Fibroblast of skin of abdomen (primary cell): ENCODE measurements around the gene FASTKD3. TPM values are rescaled to one million over a fixed set of nuclear protein-coding genes. Genes with fewer than 3 reads are reported as not detected.
"Not testable (repeated sequence)": the region's sequence is repeated elsewhere in the genome, so short reads cannot be mapped to it uniquely, and the experiment has no call there.

Experiments used
- DNase-seq: peaks from one replicate; pipeline ENCODE4 v3.0.0-alpha.2; 2013
- polyA plus RNA-seq, 2 experiments: library from polyadenylated mRNA; unstranded; fragments of 120-200 nt; gene quantifications; one replicate each; pipeline ENCODE4 v1.2.1, GENCODE V29; 2013; ENCODE audit not compliant: insufficient read length in 2 of 2

The FASTKD3 gene
- polyA plus RNA-seq (2013, experiment 1 of 2; ENCODE audit: insufficient read length) = 9.2 TPM
- 8.0 TPM for polyA plus RNA-seq (2013, experiment 2 of 2; ENCODE audit: insufficient read length)

- peak; percentile 92 for DNase-seq
Observed at GRCh38 chr5:7868773-7869473, at the start of gene FASTKD3, which contains the start of gene MTRR. Gene FASTKD3, minus strand, starts transcription at chr5:7869031. Its CDS starts 948 bp downstream, at chr5:7868083. Gene MTRR, plus strand, starts transcription at chr5:7869148. Its CDS starts 1,647 bp downstream, at chr5:7870795.

GRCh38 chr5:7917130-7918123 is 48.6 kb upstream of the FASTKD3 start:
- DNase-seq = no peak

GRCh38 chr5:7916171-7916804 is 47.5 kb upstream of the FASTKD3 start:
- DNase-seq = no peak

DNA sequence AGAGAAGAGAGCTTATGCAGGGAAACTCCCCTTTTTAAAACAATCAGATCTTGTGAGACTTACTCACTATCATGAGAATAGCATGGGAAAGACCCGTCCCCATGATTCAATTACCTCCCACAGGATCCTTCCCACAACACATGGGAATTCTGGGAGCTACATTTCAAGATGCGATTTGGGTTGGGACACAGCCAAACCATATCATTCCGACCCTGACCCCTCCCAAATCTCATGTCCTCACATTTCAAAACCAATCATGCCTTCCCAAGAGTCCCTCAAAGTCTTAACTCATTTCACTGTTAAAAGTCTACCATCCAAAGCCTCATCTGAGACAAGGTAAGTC is 42.6 kb upstream of the FASTKD3 start:
- DNase-seq = not testable (repeated sequence)

- DNase-seq = no peak
Observed at GRCh38 chr5:7910738-7911428, 42.1 kb upstream of the FASTKD3 start.

GRCh38 chr5:7908317-7908716 is 39.5 kb upstream of the FASTKD3 start:
- DNase-seq = no peak

DNA sequence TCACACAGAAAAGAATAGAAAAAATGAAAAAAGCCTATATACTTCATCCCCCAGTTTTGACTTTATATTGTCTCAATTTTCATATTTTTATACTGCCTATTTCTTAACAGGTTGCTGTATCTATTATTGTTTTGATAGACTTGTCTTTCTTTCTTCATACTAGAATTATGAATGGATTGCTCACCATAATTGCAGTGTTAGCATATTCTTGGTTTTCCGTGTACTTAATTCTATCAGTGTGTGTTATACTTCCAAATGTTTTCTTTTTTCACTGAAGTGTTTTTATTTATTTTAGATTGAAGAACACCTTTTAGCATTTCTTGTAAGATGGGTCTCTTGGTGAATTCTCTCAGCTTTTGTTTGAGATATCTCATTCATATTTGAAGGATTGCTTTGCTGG is 38.8 kb upstream of the FASTKD3 start:
- no peak for DNase-seq

GRCh38 chr5:7904170-7904569 is 35.3 kb upstream of the FASTKD3 start:
- DNase-seq = peak; percentile 75

DNA sequence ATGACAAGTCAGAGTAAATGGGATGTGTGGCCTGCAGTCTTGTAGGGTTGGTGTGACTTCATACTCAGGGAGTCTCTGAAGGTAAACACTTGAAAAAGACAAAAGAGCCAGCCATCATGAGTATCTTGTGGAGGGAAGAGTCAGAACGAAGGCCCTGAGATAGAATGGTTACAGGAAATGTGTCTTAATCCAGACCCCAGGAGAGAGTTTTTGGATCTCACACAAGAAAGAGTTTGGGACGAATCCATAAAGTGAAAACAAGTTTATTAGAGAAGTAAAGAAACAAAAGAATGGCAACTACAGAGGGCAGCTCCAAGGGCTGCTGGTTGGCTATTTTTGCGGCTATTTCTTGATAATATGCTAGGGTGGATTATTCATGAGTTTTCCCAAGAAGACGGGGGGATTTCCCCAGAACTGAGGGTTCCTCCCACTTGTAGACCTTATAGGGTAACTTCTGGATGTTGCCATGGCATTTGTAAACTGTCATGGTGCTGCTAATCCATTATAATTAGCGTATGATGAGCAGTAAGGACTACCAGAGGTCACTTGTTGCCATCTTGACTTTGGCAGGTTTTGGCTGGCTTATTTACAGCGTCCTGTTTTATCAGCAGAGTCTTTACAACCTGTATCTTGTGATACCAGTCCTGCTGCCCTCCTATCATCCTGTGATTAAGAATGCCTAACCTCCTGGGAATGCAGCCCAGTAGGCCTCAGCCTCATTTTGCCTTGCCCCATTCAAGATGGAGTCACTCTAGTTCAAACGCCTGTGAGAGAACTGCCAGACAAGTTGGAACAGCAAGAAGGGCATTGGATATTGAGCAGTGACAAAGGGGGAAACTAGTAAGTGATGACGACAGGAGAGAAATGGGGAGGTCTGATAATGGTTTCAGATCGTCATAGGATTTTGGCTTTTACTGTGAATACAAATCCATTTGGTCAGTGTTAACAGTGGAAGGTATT is 34.1 kb upstream of the FASTKD3 start:
- DNase-seq = no peak

DNA sequence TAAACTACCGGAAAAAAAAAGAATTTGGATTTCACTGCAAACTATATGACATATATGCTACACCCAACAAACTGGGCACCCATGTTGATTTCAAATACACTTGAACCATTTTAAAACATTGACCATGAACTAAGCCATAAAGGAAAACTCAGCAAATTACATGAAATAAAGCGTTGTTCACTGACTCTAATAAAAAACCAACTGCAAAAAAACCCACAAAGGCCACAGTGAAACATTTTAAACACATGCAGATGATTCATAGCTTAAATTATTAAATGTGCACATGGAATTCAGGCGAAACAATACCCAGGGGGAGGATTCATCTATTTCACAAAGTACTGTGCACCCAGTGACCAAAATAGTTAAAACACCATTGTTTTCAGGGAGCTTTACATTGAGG is 33.4 kb upstream of the FASTKD3 start:
- DNase-seq = peak; percentile 50

- peak; percentile 33 for DNase-seq
Observed at GRCh38 chr5:7897014-7897600, 28.3 kb upstream of the FASTKD3 start.

GRCh38 chr5:7894860-7895259 is 26.0 kb upstream of the FASTKD3 start:
- DNase-seq = no peak

GRCh38 chr5:7894439-7894838 is 25.6 kb upstream of the FASTKD3 start:
- DNase-seq = no peak

GRCh38 chr5:7888901-7889300 is 20.1 kb upstream of the FASTKD3 start:
- no peak for DNase-seq

- peak; percentile 59 for DNase-seq
Observed at GRCh38 chr5:7886849-7887475, 18.1 kb upstream of the FASTKD3 start.

GRCh38 chr5:7884491-7885267 is 15.8 kb upstream of the FASTKD3 start:
- no peak for DNase-seq

- DNase-seq = no peak
Observed at GRCh38 chr5:7882926-7883325, 14.1 kb upstream of the FASTKD3 start.

- DNase-seq = no peak
Observed at GRCh38 chr5:7881816-7882215, 13.0 kb upstream of the FASTKD3 start.

- DNase-seq = no peak
Observed at GRCh38 chr5:7881091-7881490, 12.3 kb upstream of the FASTKD3 start.
